ENCODE results near the gene ETFB.

The ETFB gene

GRCh38 chr19:51317968-51318367, 48.2 kb downstream of the ETFB start:
- in situ Hi-C loops (cut with MboI; ENCODE audit: low sequenced_read_pairs, unreplicated experiment): no loop called here
- no peak for DNase-seq (ENCODE audit: low spot score)
- no peak for TF ChIP-seq CTCF (IDR thresholded peaks at IDR 0.05; ENCODE audit: borderline replicate concordance, control extremely low read depth, extremely low read depth, insufficient read depth, missing control alignments)

GRCh38 chr19:51317376-51317775, 48.8 kb downstream of the ETFB start:
- no peak for DNase-seq (ENCODE audit: low spot score)
- TF ChIP-seq CTCF (IDR thresholded peaks at IDR 0.05; ENCODE audit: borderline replicate concordance, control extremely low read depth, extremely low read depth, insufficient read depth, missing control alignments): no peak
- in situ Hi-C loops (cut with MboI; ENCODE audit: low sequenced_read_pairs, unreplicated experiment): no loop called here

- TF ChIP-seq CTCF (IDR thresholded peaks at IDR 0.05; ENCODE audit: borderline replicate concordance, control extremely low read depth, extremely low read depth, insufficient read depth, missing control alignments): no peak
- DNase-seq (ENCODE audit: low spot score): no peak
- in situ Hi-C loops (cut with MboI; ENCODE audit: low sequenced_read_pairs, unreplicated experiment): no loop called here
Observed at GRCh38 chr19:51316688-51317087, 49.5 kb downstream of the ETFB start.

- in situ Hi-C loops (cut with MboI; ENCODE audit: low sequenced_read_pairs, unreplicated experiment): no loop called here
- no peak for TF ChIP-seq CTCF (IDR thresholded peaks at IDR 0.05; ENCODE audit: borderline replicate concordance, control extremely low read depth, extremely low read depth, insufficient read depth, missing control alignments)
- peak; percentile 39 for DNase-seq (ENCODE audit: low spot score)
Observed at GRCh38 chr19:51311351-51312257, 54.6 kb downstream of the ETFB start, which contains the start of gene IGLON5. Gene IGLON5 (plus strand): TSS chr19:51311644. CDS start chr19:51311848, 204 bp downstream.

- TF ChIP-seq CTCF (IDR thresholded peaks at IDR 0.05; ENCODE audit: borderline replicate concordance, control extremely low read depth, extremely low read depth, insufficient read depth, missing control alignments): no peak
- in situ Hi-C loops (cut with MboI; ENCODE audit: low sequenced_read_pairs, unreplicated experiment): no loop called here
- no peak for DNase-seq (ENCODE audit: low spot score)
Observed at GRCh38 chr19:51305479-51305878, 60.7 kb downstream of the ETFB start.

GRCh38 chr19:51301266-51301665, 64.9 kb downstream of the ETFB start:
- no peak for TF ChIP-seq CTCF (IDR thresholded peaks at IDR 0.05; ENCODE audit: borderline replicate concordance, control extremely low read depth, extremely low read depth, insufficient read depth, missing control alignments)
- no peak for DNase-seq (ENCODE audit: low spot score)
- in situ Hi-C loops (cut with MboI; ENCODE audit: low sequenced_read_pairs, unreplicated experiment): no loop called here
